ENCODE data around the gene HEPHL1.

Gene HEPHL1

DNA sequence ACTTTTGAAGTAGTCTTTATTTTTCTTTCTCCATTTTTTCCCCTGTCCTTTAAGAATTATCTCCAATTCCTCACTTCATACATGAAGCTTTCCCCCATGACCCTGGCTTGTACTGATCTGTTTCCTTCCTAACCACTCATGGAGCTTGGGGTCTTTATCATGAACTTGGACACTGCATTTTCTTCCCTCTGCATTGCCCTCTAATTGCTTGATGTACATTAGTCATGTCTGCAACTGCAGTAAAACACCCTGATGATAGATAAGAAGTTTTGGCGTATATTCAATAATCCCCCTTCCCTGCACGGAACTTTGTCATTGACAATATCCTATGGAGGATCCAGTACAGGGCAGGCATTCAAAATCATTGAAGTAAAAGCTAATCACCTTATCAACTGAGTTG is 3.4 kb downstream of the HEPHL1 start:
- DNase-seq (ENCODE audit: low read depth in 2 of 2), result no peak

DNA sequence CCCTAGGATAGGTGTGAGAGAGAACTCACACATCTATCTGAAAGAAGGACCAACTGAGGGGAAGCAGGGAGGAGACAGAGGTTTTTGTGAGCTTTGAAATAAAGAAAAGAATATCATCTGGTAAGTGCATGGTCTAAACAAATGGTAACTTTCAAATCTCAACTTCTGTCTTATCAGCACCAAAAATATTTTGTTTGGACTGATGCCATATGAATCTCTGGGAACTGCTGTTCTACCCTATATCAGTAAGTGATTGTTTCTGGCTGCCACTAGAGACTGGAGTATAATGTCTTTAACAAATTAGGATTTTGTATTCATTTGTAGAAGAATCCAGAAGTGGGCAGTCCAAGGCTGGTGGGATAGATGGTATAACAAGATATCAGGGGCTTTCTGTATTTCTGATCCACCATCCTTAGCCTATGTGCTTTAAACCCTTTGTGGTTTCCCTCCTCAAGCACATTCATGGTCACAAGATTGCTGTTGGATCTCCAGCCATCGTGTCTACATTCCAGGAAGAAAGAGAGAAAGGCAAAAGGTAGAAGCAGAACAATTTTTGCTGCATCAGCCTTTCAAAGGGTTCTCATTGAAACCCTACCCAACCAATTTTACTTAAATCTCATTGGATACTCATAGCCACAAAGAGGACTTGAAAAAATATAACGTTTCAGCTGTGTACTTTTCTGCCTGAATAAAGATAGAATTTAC is 4.7 kb downstream of the HEPHL1 start:
- no peak for DNase-seq (ENCODE audit: low read depth in 2 of 2)

DNA sequence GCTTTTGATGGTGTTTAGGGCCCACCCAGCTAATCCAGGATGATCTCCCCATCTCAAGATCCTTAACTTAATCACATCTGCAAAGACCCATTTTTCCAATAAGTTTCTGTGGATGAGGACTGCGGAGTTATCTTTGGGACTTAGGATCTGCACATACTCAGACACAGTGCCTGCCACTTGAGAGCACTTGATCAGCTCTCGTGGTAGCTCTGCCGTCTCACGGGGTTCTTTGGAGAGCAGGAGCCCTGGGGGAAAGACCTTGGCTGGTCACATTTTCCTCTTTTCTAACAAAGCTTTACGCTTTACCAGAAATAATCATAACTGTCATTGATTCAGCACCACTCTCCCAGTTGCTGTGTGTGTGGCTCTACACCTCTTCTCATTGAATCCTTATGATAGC is 6.1 kb downstream of the HEPHL1 start:
- no peak for DNase-seq (ENCODE audit: low read depth in 2 of 2)

DNA sequence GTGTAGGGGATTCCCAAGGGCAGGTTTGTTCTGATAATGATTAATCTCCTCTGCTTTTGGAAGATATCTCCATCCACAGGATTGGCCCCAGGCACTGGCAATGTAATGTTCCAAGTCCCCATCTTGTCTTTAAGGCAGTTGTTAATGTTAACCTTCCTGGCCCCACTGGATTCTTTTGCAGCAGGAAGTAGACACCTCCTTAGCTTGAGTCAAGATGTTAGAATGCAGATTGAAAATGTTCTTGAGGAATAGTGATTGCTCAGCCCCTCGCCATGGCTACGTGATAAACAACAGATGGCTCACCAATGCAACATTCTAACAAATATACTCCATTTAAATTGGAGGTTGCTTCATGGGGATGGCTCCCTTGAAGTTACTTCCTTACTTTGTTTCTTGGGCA is 7.3 kb downstream of the HEPHL1 start:
- no peak for DNase-seq (ENCODE audit: low read depth in 2 of 2)

DNA sequence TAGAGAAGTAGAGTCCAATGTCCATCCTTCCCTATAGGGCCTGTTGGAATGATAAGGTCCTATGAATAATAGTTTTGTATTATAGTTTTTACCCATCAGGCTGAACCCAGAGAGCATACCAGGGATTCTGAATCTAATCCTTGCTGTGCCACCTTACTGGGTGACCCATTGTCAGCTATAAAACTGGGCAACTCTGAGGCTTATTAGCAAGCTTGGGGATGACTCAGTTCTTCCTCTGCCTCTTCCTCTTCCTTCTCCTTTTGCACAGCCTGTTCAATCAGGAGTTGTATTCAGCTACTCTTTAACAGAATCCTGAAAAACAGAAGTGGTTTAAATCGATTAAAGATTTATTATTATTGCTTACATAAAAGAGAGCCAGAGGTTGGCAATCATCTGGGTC is 8.9 kb downstream of the HEPHL1 start:
- no peak for DNase-seq (ENCODE audit: low read depth in 2 of 2)

DNA sequence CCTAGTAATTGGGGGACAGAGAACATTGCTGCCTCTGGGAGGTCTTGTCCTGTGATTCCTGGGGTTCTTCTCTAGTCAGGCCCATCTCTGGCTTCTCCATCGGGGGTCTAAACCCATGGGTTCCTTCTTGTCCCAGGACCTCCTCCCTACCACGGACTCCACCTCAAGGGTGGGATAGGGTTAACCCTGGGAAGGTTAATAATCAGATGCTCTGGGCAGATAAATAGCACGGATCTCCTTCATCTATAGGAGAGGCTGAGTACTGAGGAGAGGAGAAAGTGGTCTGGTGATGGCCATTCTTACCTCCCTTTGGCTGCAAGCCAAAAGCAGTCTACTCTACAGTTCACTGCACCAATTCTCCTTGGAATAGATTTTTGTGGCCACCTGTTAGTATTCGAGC is 10.5 kb downstream of the HEPHL1 start:
- DNase-seq (ENCODE audit: low read depth in 2 of 2), result no peak

DNA sequence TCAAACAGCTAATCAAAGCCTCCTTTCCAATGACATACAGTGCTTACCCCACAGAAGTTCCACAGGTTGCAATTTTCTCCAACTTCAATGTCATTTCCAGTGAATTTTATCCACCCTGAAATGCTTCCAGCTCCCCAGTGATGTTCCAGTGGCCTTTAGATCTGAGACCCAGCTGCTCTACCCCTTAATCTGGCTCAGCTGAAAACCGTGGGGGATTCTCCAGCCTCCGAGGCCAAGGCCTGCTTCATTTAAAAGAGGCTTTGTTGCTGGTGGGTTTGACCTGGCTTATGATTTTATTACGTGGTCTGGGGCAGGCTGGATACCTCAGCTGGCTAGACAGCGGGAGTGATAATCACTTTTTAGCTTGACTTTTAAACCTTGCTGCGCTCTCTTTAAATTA is 10.9 kb downstream of the HEPHL1 start:
- DNase-seq (ENCODE audit: low read depth in 2 of 2), result no peak

DNA sequence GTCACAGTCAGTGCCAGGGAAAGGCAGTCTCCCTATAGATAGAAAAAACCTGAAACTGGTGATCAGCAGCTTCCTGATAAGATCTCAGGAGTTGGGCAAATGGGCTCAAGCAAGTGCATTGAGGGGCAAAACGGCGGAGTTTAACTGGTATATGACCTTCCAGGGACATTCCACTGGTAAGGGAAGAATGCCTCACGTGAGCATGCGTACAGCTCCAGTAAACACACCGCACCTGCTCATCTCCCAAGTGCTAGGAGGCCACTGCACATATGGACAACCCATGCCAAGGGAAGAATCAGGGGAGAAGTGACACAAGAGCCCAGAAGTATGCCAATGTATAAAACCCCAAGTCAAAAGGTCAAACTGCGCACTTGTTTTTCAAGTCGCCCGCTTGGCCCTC is 11.6 kb downstream of the HEPHL1 start:
- DNase-seq (ENCODE audit: low read depth in 2 of 2), result no peak

DNA sequence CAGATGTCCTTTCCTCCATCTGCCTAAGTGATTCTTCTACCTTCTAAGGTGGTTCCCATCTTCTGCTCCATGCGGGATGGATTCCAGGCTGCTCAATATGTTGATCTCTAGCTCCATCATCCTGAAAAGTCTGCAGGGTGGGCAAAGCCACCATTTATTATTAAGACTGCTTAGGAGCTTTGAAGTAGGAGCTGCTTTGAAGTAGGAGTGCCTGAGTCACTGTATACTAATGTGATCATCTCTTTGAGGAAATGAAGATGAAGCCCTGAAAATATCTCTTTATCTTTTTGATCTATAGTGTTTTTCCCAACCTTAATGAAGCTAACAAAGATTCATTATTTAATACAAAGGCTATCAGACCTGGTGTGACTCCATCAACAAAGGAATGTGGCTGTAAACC is 13.1 kb downstream of the HEPHL1 start:
- DNase-seq (ENCODE audit: low read depth in 2 of 2), result no peak

DNA sequence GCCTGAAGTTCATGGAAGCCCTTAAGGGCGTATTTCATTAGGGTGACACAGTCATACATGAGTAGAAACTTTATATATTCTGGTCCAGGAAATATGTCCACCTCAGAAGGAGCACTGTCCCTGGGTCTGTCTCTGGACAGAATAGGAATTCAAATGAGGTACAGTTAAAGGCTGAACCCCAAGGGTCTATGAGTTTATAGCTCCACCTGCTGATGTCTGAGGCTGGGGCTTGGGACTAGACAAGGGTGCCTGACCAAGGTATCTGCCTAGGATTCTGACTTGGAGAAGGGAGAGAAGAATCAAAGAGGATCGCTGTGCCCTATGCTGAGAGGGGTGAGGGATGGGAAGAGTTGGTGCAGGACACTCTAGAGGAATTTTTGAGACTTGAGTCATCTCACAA is 14.9 kb downstream of the HEPHL1 start:
- DNase-seq (ENCODE audit: low read depth in 2 of 2), result no peak

DNA sequence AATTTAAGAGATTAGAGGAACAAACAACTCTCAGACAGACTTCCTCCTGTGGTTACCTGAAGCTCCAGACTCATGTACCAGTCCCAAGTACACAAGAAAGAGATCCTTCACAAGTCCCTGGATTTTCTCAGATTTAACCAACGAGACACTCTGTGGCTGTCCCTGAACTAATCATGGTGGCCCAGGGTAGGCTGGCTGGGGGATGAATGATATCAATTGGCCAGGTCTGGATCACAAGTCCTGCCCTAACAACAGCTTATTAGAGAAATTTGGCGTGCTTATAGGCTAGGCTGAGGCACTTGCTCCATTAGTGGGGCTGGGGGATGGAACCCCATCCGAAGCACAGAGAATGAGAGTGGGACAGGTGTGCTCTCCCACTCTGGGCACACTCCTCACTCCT is 22.1 kb downstream of the HEPHL1 start:
- no peak for DNase-seq (ENCODE audit: low read depth in 2 of 2)

DNA sequence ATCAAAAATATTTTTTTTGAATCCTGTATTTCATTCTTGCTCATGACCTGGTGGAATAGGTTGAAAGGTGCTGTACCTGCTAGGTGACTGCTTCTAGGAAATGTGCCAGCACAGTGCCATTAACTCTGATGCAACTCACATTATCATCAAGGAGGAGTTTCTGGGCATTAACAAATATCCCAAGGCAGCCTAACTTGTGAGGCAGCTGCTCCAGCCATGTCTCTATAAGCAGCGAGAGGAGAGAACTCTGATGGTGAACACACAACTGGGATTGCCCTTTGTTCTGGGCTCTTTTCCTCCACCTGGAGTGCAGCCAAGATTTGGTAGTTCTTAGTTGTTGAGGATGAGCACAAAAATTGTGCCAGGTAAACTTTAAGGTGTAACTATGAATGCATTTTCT is 25.6 kb downstream of the HEPHL1 start:
- no peak for DNase-seq (ENCODE audit: low read depth in 2 of 2)

DNA sequence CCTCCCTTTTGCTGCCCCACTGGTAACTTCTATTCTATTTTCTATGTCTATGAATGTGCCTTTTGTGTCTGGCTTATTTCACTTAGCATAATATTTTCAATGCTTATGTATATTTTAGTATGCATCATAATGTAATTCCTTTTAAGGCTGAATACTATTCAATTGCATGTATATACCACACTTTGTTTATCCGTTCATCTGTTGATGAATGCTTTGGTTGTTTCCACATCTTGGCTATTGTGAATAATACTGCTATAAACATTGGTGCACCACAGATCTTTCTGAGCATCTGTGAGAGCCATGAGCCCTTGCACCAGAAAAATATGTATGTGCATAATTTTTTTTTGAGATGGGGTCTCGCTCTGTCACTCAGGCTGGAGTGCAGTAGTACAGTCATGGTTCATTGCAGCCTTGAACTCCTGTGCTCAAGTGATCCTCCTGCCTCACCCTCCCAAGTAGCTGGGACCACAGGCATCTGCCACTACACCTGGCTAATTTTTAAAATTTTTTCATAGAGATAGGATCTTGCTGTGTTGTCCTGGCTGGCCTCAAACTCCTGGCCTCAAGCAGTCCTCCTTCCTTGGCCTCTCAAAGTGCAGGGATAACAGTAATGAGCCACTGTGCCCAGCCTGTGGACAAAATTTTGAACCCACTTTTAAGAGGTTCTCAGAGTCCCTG is 27.0 kb downstream of the HEPHL1 start:
- DNase-seq (ENCODE audit: low read depth in 2 of 2), result no peak

DNA sequence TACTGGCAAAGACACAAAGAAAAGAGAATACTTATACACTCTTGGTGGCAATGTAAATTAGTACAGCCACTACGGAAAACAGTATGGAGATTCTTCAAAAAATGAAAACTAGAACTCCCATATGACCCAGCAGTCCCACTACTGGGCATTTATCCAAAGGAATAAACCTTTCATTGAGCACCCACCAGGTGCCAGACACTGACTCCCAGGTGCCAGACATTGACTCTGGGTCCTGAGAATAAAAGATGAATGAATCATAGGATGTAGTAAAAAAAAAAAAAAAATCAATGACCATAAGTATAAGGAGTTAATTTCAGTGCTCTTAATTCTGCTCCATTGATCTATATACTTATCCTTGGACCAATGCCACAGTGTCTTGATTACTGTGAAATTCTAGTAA is 28.2 kb downstream of the HEPHL1 start:
- no peak for DNase-seq (ENCODE audit: low read depth in 2 of 2)

DNA sequence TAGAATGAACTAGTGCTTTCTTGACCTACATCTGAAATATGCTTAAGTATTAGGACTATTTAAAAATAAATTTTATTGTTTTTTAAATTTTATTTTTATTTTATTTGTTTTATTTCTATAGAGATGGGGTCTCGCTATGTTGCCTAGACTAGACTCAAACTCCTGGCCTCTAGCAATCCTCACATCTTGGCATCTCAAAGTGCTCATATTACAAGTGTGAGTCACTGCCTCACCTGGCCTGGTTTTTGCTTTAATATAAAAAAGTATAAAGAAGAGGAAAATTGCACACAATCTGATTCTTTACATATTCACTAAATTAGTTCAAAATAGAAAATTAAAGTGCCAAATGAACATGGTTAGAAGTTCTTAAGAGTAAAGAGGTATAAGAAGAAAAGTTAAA is 37.5 kb downstream of the HEPHL1 start:
- no peak for DNase-seq (ENCODE audit: low read depth in 2 of 2)

DNA sequence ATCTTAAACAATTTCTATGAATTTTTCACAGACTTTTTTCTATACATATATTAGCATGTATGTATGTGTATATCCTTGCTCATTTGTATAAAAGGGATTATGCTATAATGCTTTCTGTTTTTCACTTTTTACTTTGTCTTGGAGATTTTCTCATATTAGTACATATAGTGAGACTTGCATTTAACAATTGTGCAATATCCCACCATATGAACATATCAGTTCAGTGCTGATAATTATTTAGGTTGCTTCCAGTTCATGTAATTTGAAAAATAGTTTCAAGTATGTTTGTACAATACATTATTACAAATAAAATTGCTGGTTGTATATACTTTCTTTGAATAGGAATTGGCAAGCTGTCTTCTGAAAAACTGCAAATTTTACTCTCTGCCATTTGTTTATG is 37.9 kb downstream of the HEPHL1 start:
- DNase-seq (ENCODE audit: low read depth in 2 of 2), result no peak

DNA sequence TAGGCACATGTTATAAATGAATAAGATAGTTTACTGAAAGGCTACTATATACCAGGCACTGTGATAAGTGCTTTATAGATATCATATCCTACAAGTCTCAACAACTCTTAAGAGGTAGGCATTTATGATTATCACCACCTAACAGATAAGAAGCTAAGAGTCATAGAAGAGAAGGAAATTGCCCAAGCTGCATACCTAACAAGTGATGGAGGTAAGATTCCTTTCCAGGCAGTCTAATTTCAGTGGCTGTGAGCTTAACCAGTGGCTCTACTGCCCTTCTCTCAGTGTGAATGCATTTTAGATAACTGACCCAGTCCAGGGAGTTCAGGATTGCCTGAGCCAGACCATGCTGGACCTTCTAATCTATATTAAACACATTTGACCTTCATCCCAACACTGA is 39.2 kb downstream of the HEPHL1 start:
- no peak for DNase-seq (ENCODE audit: low read depth in 2 of 2)

DNA sequence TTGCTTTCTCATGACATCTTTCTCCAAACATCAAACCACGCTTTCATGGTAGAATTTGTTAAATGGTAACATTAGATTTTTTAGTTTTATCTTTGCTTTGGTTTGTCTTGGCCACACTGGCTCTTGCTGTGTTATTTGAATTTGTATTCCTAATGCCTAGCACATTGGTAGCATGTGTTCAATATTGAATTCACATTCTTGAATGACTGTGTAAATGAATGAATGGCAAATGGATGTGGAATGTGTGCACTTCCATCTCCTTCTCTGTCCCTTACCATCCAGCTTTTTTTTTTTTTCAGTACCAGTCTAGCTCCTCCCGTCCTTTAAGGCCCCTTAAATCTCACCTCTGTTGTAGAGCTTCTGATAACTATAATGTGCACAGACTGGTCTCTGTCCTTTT is 41.2 kb downstream of the HEPHL1 start:
- no peak for DNase-seq (ENCODE audit: low read depth in 2 of 2)

DNA sequence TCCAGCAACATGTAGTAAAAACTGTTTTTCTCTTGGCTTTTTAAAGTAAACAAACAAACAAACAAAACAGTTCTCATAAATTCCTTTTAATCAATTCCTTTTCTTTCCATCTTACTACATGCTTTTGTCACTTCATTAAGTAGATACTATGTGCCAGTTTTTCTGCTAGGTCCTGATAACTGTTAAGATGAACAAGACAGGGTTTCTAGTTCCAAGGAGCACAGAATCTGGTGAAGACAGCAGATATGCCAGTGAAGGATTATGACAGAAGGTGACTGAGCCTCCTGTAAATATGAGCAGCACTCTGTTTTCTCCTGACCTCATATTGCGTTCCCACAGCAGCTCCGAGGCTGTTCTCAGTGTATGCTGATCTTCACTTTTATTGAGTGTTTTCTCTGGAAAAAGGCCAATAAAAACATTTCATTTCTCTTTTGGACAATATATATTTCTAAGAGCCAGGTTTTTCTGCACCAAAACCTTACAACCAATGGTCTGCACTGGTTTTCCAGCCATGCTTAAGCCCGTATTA is 45.8 kb downstream of the HEPHL1 start:
- no peak for DNase-seq (ENCODE audit: low read depth in 2 of 2)

DNA sequence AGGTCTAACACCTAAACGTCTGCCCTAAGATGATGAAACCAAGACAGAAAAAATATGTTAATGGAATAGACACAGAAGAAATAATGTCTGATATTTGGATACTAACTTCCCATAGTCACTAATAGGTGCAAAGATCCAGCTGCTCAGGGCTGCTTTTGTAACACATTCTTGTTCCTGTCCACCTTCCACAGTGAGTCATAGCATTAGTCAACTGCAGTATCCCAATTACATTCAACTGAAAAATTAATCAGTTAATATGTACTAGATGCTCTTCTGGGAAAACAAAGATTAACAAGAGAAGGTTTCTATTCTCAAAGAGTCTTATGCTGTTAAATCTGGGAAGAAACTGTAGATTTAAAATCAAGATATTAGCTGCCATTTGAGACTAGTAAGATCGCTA is 47.6 kb downstream of the HEPHL1 start:
- DNase-seq (ENCODE audit: low read depth in 2 of 2), result no peak

DNA sequence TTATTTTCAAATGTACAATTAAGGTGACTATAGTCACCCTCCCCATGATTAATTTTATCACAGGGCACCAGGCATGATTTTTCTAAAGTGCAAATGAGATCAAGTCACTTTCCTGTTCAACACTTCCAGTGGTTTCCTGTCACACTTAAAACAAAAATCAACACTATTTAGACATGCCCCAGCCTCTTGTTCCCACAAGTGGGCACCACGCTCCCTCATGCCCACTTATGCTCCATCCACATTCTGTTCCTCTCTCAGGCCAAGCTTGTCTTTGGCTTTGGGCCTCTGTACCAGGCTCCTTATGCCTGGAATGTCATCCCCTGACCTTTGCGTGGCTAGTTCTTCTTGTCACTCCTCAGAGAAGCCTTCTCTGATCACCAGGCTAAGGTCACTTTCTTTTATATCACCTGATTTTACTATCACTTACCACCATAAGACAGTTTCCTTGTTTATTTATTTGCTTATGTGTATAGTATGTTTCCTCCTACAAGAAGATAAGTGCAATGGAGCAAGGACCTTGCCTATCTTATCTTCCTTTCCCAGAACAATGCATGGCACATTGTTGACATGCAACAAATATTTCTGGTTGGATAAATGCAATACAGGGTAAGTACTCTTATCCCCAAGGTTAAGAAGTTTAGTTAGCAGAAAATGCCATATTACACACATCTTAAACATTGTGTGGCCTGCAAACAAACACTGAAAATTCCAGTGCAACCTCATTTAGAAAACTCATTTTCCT is 56.6 kb downstream of the HEPHL1 start:
- DNase-seq (ENCODE audit: low read depth in 2 of 2), result no peak

DNA sequence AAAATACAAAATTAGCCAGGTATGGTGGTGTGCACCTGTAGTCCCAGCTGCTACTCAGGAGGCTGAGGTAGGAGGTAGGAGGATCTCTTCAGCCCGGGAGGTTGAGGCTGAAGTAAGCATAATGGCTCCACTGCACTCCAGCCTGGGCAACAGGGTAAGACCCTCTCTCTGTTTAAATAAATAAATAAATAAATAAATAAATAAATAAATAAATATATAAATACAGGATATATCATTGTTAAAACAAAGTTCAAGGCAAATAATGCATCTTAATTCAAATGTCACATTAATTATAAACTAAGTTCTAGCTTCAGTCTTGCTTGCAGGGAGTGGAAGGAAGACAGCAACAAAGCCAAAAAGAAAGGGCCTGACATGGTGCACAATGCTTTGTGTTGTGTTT is 63.0 kb downstream of the HEPHL1 start:
- no peak for DNase-seq (ENCODE audit: low read depth in 2 of 2)

DNA sequence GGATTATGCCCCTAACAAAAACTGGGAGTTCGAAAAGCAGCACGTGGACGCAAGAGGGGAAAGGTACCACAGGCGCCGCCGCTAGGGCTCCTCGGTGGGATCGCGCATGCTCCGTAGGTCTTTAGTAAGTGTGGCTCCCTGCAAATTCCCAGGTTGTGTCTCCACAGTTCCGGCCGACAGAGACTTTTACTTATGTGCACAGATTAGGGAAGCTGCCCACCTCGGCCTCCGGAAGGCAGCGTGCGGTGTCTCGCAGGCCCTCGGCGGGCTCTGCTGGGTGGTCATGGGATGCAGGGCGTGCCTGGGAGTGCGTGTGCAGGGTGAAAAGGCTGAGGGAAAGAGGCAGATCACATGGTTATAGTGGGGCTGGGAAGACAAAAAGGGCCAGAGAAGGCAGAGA is 67.8 kb downstream of the HEPHL1 start:
- no peak for DNase-seq (ENCODE audit: low read depth in 2 of 2)

Measured in stimulated activated CD8-positive, alpha-beta memory T cell treated with anti-CD3 and anti-CD28 coated beads, Interleukin-7, amount 100 ng/mL, for 4 hours (primary cell).